Stimulated activated CD8-positive, alpha-beta memory T cell treated with anti-CD3 and anti-CD28 coated beads, Interleukin-12 subunit alpha, Interleukin-12 subunit beta, amount 100 ng/mL, for 24 hours (primary cell): ENCODE data around the gene ADARB2.

ENCODE experiments used
- DNase-seq: peaks from one replicate; pipeline ENCODE4 v3.0.0-alpha.2; 2020; ENCODE audit errors: extremely low read depth

ADARB2 gene

DNA sequence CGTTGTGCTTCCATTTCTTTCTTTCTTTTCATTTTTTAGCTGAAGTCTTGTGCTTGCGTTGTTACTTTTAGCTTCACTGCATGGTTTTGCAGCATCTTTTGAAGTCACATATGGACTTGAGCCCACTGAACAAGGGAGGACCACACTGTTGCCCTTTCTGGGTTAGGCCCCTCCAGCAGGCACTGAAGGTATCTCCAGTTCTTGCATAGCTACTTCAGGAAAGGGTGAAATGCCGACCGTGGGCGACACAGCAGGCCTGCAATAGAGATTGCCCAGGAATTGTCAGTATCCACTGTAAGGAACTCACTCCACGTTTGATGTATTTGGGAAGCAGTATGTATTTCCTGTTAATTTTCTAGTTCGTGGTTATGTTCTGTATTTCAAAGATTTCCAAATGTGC is 596.1 kb downstream of the ADARB2 start:
- no peak for DNase-seq

DNA sequence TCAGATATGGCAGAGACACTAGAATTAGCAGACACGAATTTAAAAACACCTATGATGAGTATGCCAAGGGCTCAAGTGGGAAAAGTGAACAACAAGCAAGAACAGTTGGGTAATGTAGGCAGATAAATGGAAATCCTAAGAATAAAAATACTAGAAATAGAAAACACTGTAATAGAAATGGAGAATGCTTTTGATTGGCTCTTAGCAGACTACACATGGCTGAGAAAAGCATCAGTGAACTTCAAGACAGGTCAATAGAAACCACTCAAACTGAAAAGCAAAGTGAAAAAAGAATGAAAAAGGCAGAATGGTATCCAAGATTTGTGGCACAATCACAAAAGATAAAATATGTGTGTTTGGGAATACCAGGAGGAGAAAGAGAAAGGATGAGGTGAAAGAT is 598.8 kb downstream of the ADARB2 start:
- no peak for DNase-seq

DNA sequence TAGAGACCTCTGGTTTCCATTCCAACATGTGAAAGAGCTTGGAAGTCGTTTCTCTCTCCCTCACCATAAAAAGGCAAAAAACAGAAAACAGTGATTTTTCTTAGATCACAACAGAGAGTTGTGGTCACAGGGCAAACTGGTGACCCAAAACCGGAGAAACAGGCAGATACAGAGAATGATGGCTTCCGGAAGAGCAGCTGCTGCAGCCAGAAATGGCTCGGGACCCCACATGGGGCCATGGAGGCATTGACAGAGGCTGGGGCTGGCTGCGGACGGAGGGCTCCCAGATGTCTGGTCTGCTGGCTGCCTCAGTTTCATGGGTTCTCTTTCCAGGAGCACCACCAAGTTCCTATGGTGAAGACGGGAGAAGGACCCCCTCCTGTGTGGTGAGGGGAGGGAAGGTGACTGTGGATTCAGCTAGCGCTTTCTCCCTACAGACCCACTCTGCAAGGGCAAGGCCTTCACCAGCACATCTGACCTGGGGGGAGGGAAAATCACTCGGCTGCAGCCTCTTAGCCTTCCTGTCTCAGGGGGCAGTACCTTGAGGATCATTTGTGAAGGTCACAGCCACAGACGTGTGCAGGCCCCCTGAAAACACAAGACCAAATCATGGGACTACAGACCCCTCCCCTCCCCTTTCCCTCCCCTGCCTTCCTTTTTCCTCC is 599.7 kb downstream of the ADARB2 start:
- no peak for DNase-seq

DNA sequence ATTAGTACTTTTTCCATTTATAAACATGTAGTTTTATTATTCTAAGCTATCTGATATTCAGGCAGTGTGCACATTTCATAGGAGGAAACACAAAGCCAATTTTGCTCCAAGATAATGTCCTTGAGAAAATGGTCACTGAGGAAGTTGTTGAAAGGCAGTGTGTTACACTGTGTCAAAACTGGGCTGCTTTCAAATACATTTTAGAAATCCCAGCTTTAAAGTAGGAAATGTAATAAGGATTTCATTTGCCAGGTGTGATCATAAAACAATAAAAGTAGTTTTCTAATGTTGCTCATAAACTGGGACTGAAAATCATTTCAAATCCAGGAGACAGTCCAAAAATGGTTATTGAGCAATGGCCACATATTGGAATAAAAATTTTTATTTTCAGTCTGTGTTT is 601.1 kb downstream of the ADARB2 start:
- DNase-seq, result no peak

DNA sequence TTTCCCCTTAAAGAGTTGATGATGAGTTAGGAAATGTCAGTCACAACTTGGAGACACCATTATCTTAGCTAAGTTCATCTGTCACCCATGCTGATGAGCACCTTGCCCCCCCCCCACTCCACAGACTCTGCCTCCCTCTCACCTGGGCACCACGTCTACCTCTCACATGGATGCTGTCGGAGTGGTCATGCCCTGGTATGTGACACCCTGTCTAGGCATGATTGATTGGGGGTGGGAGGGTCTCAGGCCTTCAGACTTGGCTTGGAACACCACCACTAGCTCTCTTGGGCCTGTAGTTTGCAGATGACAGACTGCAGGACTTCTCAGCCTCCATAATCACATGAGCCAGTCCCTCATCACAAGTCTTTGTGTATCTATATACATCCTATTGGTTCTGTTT is 603.2 kb downstream of the ADARB2 start:
- DNase-seq, result no peak

DNA sequence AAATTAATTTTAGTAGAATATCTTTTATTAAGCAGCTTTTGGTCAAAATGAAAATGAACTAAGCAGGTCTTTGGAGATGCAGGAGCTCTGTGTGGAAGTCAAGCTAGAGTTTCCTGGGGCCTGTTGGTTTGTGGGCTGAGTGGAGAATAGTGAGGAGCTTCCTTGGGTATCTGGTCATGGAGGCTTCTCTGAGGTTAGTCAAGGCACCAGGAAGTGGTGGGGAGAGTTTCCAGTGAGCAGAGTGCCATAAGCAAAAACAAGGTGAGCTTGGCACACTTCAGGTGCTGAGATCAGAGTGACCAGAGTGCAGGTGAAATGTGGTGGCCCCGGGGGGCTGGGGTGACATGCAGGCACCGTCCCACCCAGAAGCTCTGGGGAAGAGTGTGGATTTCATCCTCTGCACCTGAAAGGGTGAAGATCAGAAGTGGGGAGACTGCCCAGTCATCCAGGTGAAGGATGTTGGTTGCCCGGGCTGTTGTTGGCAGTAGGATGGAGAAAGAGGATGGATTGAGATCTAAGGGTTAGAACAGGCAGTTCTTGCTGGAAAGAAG is 603.8 kb downstream of the ADARB2 start:
- no peak for DNase-seq

DNA sequence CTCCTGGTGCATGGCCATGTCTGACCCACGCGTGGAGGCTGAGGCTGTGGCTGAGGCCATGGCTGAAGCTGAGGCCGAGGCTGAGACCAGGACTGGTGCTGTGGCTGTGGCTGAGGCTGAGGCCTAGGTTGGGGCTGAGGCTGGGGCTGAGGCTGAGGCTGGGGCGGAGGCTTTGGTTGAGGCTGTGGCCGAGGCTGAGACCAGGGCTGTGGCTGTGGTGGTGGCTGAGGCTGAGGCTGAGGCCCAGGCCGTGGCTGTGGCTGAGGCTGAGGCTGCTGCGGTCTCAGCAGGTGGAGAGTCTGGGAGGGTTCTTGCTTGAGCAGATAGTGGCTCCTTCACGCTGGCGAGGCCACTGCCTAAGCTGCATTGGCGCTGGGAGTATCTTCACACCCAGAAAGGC is 604.7 kb downstream of the ADARB2 start:
- no peak for DNase-seq

DNA sequence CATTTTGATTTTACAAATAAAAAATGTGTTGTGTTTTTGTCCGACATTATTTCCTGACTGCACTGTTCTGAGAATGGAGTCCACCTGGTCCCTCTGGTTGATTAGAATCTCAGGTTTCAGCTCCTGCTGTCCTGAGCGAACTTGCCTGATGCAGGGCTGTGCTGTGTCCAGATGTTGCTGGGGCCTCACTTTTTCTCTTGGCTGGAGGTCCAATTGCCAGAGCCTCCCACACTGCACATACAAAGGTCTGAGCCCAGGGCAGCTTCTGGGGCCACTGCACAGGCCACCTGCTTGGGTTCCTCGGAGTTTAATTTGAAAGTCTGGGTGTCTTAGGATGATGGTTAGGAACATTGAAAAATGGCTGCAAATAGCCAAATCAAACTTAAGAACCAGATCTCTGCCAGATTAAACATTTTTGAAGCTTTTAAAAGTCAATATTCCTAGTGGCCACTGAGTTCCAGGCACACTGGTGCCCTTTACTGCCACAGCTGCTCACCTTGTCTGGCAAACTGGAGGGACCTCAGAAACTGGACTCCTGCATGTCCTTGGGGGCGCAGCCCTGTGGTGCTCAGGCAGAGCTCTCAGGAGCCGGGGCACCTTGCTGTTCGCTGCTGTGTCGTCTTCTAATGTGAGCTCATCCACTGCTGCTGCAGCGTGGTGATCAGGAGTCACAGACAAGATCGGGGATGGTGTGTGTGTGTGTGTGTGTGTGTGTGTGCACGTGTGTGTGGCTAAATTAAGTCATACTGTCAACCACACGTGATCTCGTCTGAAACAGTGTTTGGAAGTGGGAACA is 606.1 kb downstream of the ADARB2 start:
- DNase-seq, result no peak

DNA sequence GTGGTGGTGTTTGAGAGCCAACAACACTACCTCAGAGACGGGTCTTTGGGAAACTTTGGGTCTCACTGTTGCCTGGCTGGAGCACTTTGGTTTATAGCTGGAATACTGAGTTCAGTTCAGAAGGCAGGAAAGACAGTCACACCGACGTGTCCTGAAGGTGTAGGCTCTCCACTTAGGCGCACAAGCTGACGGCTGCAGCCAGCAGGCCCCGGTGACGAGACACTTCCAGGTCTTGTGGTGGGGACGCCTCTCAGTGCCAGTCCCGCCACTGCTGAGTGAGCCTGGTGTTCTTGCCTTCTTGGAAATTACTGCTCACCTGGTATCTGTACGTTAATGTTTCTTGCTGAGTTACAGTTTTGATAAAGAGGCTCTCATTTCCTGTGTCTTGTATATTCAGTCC is 607.1 kb downstream of the ADARB2 start:
- no peak for DNase-seq

DNA sequence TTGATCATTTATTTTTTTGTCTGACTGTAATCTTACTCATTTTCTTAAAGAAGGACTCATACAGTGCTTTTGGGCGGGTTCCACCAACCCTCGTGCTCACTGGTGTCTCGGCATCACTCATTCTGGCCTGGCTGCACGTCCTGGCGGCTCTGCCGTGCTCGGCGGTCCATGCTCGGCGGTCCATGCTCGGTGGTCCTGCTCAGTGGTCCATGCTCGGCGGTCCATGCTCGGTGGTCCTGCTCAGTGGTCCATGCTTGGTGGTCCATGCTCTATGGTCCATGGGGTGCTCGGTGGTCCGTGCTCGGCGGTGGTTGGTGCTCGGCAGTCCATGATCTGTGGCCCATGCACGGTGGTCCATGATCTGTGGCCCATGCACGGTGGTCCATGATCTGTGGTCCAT is 608.7 kb downstream of the ADARB2 start:
- no peak for DNase-seq

DNA sequence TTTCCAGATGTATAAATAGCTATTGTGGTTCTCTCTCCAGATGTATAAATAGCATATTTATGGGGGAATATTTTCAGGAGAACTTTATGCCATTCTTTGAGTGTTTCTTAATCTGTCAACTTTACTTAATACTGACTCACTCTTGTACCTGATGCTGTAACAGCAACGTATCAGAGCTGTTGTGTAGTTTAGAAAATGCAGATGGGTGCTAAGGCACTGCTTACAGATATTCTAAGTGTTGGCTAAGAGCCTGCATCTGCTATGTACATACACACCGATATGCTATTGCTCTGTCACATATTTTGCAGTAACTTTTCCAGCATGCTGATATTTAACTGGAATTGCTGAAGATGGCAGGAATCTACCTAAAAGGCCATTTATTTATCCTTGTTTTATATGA is 609.2 kb downstream of the ADARB2 start:
- DNase-seq, result no peak

DNA sequence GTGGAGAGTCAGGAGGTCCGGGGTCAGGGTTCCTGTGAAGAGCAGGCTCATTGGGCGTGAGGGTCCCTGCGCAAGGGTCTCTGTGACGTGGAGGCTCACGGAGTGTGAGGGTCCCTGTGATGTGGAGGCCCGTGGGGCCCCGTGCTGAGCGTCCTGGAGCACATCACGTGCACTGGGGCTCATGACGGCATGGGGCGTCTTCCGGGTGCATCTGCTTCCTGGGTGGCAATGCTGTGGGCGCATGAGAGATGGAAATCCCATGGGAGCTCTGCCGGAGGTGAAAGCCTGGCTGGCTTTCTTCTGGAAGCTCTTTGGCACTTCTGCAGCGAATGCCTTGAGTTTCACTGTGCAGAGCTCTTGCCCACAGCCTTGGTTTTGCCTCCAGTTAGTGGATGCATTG is 609.7 kb downstream of the ADARB2 start:
- DNase-seq, result no peak
